HG02759 (cell line): ENCODE results near the gene NDUFA3.

ENCODE experiments used
- ATAC-seq: cut with Tn5 transposase; IDR thresholded peaks from one replicate; pipeline ENCODE4 v1.9.1; 2021; ENCODE audit warnings: mild to moderate bottlenecking, moderate library complexity; ENCODE audit not compliant: unreplicated experiment

NDUFA3 gene

GRCh38 chr19:54137699-54138488 lies 35.2 kb downstream of the NDUFA3 start, which contains the start of gene CNOT3:
Gene CNOT3 (plus strand): TSS chr19:54137762. CDS start chr19:54142979, 5,217 bp downstream.
- ATAC-seq = no peak

GRCh38 chr19:54138489-54139256 lies 36.0 kb downstream of the NDUFA3 start:
- ATAC-seq = no peak

GRCh38 chr19:54141356-54141755 lies 38.7 kb downstream of the NDUFA3 start:
- ATAC-seq = no peak

DNA sequence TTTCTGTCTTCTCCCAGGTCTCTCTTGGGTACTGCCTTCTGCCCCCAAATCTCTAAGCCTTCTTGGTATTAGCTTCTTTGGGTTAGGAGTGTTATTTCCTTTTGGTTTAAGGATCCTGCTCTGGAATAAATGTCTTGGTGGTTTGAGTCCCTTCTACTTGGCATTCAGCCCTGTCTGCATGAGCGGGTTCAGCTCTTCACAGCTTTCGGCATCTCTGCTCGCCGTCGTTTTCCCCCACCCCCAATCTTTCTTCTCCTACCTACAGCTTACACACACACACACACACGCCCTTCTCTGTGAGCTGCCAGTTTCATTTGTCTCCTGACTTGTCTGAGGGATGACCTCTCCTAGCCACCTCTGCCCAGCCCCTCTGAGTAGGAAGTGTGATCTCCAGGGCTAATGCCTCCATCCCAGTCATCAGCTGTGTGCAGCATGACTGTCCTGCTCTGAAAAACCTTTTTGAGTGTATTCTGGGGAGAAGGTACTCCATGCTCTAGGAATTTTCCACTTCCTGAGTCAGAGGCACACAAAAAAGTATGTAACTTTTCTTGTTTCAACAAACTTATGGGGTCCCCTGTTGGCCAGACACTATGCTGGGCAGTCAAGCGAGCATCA lies 39.6 kb downstream of the NDUFA3 start:
- no peak for ATAC-seq

DNA sequence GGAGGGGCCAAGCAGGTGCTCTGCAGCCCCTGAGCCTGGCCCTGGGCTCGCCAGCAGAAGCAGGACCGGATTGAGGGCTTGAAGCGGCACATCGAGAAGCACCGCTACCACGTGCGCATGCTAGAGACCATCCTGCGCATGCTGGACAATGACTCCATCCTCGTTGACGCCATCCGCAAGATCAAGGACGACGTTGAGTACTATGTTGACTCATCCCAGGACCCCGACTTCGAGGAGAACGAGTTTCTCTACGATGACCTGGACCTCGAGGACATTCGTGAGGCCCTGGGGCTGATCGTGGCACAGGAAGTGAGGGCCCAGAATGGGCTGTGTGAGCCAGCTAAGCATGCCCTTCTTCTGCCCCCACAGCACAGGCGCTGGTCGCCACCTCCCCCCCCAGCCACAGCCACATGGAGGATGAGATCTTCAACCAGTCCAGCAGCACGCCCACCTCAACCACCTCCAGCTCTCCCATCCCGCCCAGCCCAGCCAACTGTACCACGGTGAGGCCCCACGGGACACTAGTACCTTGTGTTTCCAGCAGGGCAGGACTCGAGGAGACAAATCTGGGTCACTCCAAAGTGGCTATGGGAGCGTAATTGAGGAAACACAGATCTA lies 43.0 kb downstream of the NDUFA3 start:
- no peak for ATAC-seq

DNA sequence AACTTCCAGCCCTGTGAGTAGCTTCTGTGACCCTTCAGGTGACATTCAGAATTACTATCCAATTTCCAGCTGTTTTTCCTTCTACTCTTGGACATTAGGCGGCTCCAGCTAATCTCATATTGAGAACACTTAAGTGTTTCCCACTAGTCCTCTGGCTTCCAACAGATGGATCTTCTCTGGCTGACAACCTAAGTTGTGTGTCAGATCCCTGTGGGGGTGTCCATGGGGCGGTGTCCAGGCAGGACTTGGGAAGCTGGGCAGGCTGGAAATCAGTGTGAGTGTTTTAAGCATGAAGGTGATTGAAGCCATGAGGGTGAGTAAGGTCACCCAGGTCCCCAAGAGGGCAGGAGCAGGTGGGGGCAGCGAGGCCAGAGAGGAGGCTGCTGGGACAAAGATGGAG lies 45.0 kb downstream of the NDUFA3 start:
- no peak for ATAC-seq

GRCh38 chr19:54148158-54148557 lies 45.5 kb downstream of the NDUFA3 start:
- no peak for ATAC-seq

DNA sequence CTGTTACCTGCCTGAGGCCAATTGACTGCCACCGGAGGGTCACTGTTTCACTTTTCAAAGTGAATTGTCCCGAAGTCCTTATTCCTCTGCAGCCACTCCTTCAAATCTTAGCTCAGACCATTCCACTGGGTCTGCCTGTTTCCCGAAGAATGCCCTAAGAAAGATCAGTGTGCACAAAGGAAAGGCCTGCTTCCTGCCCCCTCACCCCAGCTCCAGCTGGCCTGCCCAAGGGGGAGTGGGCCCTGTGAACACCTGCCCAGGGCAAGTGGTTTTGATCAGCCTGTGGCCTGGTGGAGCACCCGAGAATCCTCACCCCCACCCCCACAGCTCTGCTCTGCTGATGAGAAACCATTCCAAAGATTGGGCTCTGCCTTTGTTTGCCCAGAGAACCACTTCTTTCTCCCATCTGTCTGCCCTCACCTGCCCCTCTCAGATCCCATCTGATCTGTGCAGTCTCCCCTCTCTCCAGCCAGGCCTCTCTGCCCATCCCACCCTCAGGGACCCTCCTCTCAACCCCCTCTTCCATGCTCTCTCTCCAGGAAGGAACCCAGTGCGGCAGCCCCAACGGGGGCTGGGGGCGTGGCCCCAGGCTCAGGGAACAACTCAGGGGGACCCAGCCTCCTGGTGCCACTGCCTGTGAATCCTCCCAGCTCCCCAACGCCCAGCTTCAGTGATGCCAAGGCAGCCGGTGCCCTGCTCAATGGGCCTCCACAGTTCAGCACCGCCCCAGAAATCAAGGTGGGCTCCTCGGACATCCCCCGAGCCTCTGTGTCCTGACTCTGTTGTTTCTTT lies 46.6 kb downstream of the NDUFA3 start:
- ATAC-seq = no peak

- ATAC-seq = no peak
Measured at GRCh38 chr19:54151362-54152035, 48.8 kb downstream of the NDUFA3 start.

- no peak for ATAC-seq
Measured at GRCh38 chr19:54152267-54152666, 49.6 kb downstream of the NDUFA3 start.

DNA sequence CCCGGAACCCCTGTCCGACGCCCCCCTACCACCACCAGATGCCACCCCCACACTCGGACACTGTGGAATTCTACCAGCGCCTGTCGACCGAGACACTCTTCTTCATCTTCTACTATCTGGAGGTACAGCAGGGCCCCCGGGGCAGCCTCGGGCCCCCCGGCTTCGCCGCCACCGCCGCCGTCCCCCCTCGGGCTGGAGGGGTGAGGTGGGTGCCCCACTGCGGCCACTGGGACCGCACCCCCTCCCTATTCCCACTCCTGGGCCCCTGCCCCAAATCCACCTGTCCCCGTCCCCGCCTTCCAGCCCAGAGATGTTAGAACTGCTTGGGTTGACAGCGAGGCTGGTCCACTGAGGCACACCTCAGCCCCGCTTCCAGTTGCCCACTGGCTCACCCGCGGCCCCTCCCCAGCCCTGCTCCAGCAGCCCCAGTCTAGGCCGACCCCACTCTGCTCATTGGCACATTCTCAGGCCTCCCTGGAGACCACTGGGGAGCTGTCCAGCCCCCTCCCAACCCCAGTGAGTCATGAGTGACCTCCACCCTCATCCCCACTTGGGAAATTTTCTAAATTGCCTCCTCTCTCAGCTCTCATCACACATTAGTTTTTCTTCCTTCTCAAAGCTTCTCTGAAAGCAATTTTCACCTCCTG lies 50.3 kb downstream of the NDUFA3 start:
- no peak for ATAC-seq

DNA sequence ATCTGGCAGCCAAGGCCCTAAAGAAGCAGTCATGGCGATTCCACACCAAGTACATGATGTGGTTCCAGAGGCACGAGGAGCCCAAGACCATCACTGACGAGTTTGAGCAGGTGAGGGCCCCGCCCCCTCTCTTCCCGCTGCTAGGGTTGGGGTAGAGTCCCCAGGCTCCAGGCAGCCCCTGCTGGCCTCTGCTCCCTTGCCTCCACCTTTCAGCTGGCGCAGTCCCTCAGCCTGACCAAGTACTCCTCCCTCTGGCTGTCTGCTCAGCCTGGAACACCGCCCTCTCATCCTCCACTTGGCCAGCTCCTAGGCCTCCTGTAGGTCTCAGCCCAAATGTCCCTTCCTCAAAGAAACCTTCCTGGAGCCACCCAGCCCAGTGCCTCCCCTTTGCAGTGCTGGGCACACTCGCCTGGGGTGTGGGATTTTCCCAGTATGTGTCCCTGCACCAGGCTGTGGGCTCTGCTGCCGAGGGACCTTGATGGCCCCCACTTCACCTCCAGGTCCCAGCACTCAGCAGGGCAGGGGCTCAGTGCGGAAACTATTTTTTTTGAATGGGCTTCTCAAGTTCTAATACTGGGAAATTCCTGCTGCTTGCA lies 51.2 kb downstream of the NDUFA3 start:
- ATAC-seq = no peak

- ATAC-seq = no peak
Measured at GRCh38 chr19:54154603-54155345, 52.1 kb downstream of the NDUFA3 start.

GRCh38 chr19:54155694-54156093 lies 53.0 kb downstream of the NDUFA3 start:
- ATAC-seq = no peak

DNA sequence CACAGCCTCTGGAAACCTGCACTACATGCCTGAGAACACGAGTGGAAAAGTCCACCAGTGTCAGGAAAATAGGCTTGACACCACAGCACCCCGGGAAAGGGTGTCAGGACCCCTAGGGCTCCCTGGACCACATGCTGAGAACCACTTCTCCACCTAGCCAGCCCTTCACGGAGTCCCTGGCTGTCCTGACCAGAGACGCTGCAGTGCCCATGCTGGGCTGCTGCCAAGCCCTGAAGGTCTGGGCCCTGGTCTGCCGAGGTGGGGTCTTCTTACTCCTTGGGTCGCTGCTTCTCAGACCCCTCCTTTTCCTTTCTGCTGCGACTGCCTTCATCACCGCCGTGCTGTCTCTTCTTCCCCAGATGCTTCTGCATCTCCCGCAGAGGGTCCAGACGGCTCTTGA lies 53.8 kb downstream of the NDUFA3 start:
- ATAC-seq = no peak

GRCh38 chr19:54156953-54157352 lies 54.3 kb downstream of the NDUFA3 start:
- ATAC-seq = no peak
